ENCODE results near the gene UNC5B.

DNA sequence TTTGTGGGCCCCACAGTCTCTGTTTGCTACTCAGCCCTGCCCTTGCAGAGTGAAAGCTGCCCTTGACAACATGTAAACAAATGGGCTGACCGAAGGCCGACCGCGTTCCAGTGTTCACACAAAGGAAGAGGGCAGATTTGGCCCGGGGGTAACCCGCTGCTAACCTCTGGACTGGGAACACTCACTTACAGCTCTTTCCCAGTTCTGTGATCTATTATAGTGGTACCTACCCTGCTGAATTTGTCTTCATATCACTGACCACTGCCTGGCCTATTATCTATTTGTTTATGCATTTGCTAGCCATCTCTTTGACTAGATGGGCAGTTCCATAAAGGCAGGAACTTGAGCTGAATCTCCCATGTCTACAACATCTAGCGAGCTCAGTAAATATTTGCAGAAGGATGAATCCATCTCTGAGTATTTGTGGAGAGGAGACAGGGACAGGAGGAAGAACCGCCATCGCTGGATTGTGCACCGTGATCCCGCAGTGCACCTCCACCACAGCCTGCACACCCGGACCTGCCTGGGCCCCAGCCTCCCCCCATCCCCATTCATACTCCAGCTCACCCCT, 121.9 kb downstream of the UNC5B start:
- TF ChIP-seq, protein P1, sequence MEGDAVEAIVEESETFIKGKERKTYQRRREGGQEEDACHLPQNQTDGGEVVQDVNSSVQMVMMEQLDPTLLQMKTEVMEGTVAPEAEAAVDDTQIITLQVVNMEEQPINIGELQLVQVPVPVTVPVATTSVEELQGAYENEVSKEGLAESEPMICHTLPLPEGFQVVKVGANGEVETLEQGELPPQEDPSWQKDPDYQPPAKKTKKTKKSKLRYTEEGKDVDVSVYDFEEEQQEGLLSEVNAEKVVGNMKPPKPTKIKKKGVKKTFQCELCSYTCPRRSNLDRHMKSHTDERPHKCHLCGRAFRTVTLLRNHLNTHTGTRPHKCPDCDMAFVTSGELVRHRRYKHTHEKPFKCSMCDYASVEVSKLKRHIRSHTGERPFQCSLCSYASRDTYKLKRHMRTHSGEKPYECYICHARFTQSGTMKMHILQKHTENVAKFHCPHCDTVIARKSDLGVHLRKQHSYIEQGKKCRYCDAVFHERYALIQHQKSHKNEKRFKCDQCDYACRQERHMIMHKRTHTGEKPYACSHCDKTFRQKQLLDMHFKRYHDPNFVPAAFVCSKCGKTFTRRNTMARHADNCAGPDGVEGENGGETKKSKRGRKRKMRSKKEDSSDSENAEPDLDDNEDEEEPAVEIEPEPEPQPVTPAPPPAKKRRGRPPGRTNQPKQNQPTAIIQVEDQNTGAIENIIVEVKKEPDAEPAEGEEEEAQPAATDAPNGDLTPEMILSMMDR (IDR thresholded peaks at IDR 0.05): no peak
- TF ChIP-seq POLR2A (IDR thresholded peaks at IDR 0.05): no peak
